LHCN-M2 (cell line): ENCODE results near the gene SEMA7A. TPM values are rescaled to one million over a fixed set of nuclear protein-coding genes. Genes with fewer than 3 reads are reported as not detected.
"Not testable (repeated sequence)": the region's sequence is repeated elsewhere in the genome, so short reads cannot be mapped to it uniquely, and the experiment has no call there.

Experiments used
- DNase-seq: peaks from one replicate; pipeline ENCODE4 v3.0.0-alpha.2; 2012; ENCODE audit warnings: low read depth
- total RNA-seq: library from RNA; depleted of rRNA; stranded (reverse); fragments of >200 nt; gene quantifications from 2 replicates; pipeline ENCODE4 v1.2.3, GENCODE V29; 2014

SEMA7A gene
- total RNA-seq, 1 experiment from 2014 or later: 131 TPM

- peak; percentile 95 for DNase-seq
Measured at GRCh38 chr15:74399511-74400312, 34.0 kb downstream of the SEMA7A start.

- no peak for DNase-seq
Measured at GRCh38 chr15:74399100-74399499, 34.7 kb downstream of the SEMA7A start.

GRCh38 chr15:74398183-74398582 lies 35.6 kb downstream of the SEMA7A start:
- no peak for DNase-seq

GRCh38 chr15:74397239-74398068 lies 36.3 kb downstream of the SEMA7A start:
- no peak for DNase-seq

DNA sequence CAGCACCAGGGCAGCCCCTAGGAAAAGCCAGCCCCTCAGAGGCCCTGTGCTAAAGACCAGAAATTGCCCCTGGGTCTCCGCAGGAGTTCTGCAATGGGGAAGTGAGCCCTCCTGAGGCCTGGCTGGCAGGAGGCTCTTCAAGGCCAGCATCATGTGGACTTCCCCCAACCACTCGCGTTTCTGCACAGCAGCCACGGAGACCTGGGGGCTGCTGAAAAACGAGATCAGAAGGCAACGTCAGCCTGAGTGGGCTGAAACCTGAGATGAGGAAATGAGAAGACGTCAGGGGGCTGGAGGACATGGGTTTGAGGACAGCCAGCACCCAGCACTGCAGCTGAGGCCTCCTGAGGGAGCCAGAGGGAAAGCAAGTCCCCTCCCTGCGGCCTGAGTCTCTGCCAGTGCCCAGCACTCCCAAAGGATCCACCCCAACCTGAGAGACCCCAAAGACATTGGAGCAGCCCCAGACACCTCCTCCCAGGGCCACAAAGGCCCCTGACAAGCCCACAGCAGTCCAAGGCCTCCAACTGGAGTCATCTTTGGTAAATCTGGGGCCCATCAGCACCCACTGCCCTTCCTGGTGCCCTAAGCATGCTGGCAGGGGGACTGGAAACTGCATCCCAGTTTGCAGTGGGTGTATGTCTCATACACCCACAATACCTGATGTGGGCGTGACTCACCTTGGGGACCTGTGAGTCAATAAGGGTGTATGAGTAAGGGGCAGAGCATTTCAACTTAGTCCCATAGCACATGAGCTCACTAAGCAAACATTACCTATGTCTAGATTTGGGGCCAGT lies 37.1 kb downstream of the SEMA7A start:
- peak; percentile 84 for DNase-seq

DNA sequence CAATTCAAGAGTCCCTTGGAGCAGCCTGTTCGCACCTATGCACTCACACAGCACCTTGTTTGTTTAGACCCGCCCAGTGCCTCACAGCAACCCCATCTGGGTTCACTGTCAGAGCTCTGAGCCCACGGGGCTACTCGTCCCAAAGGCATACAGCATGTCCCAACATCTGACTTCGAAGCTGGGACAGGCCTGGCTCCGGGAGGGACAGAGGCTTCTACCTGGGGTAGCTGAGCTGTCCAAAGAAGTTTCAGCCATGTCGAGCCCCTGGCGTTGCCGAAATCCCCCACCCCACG lies 37.7 kb downstream of the SEMA7A start:
- DNase-seq: no peak

DNA sequence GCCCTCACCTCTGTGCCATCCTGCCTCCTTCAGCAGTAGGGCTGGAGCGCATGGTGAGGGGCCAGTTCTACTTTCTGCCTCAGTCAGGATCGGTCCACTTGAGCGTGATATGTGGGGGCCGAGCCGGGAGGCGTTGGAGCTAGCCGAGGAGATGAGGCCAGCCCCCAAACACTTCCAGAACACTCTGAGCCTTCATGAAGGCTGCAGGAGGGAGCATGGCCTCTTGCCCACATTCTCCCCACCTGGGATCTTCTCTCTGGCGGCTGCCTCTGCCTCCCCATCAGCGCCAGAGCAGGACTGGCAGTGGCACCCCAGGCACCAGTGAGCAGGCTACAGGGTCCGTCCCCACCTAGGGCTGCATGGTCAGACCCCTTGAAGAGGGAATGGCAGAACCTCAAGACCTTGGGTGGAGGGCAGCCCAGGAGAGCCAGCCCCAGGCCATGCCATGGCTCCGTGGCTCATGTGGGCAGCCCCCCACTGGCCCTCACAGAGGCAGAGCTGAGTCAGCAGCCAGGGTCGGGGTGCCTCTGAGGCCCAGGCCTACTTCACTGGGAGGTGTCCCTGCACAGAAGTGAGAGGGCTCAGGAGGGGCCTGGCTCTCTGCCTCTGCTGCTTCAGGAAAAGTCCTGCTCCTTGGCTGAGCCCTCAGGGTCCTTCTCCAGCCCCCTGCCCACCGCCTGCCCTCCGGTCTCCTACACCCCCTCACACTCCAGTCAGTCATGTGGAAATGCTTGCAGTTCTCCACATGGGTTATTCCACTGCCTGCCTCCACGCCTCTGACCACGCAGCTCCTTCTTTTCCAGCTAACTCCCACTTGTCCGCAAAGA lies 38.2 kb downstream of the SEMA7A start:
- no peak for DNase-seq

- DNase-seq: no peak
Measured at GRCh38 chr15:74394090-74394846, 39.5 kb downstream of the SEMA7A start.

DNA sequence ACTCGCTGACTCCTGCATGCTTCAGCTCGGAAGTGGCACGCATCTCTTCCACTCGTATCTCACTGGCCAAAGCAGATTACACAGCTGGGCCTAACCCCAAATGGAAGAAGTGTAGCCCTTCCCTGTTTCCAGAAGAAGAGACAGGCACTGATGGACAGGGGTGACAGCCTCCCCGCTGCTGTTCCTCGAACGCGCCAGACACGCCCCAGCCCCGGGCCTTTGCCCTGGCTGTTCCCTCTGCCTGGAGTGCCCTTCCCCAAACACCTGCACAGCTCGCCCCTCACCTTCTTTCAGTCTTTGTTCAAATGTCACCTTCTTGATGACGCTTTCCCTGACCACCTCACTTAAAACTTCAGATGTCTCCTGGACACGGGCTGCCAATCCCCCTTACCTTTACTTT lies 40.3 kb downstream of the SEMA7A start:
- no peak for DNase-seq

GRCh38 chr15:74392902-74393301 lies 40.9 kb downstream of the SEMA7A start:
- no peak for DNase-seq

DNA sequence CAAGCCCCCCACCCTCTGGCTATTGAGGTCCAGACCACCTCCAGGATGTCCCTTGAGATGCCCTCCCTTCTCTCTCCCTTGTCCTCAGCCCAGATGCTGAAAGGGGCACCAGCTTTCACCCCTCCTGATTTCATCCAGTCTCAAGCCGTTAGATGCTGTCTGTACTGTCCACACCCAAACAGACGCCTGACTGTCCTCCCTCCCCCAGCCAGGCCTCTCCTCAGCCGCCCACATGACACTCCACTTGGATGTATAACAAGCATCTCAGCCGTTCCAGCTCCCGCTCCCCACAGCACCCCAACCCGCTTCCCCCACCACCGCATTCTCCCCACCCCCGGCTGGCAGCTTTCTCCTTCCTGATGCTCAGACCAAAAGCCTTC lies 41.3 kb downstream of the SEMA7A start:
- DNase-seq: peak; percentile 55

- no peak for DNase-seq
Measured at GRCh38 chr15:74391582-74392450, 41.9 kb downstream of the SEMA7A start.

DNA sequence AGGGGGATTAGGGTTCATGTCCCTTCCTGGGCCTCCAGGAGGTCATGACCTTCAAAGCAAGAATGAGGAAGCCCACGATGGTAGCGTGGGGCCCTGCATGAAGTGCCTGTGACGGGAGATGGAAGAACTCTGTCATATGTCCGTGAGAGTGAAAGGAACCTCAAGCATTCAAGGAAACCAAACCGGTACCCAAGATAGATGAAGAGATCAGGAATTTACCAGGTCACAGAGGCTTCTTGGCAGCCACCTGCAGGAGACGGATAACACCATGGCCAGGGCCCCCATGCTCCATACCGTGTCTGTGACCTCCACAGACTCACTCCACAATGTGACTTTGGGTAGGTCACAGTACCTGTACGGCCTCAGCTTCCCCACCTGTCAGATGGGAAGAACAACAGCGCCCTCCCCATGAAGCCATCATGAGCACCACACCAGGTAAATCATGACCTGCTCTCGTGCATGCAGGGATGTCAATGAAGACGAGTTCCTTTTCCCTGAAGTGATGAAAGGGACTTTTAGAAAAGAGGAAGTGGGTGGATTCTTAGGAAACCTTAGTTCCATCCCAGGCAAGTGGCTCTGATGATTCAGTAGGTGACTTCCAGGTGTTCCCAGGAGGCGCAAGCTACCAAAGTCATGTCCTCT lies 43.0 kb downstream of the SEMA7A start:
- DNase-seq: no peak

DNA sequence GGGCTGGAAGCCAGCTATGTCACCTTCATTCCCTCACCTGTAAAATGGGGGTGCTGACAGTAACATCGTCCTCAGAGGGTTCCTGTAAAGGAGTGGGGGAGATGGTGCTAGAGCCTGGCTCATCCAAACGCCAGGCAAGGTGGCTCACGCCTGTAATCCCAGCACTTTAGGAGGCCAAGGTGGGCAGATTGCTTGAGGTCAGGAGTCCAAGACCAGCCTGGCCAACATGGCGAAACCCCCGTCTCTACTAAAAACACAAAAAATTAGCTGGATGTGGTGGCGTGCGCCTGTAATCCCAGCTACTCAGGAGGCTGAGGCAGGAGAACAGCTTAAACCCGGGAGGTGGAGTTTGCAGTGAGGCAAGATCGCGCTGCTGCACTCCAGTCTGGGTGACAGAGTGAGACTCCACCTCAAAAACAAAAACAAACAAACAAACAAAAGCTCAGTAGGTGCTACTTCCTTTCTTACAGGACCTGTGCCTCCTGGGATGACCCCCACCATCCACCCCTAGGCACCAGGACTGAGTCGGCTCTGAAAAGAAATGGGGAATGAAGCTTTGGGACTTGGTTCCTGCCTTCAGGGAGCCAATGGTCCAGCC lies 43.6 kb downstream of the SEMA7A start:
- DNase-seq: not testable (repeated sequence)

DNA sequence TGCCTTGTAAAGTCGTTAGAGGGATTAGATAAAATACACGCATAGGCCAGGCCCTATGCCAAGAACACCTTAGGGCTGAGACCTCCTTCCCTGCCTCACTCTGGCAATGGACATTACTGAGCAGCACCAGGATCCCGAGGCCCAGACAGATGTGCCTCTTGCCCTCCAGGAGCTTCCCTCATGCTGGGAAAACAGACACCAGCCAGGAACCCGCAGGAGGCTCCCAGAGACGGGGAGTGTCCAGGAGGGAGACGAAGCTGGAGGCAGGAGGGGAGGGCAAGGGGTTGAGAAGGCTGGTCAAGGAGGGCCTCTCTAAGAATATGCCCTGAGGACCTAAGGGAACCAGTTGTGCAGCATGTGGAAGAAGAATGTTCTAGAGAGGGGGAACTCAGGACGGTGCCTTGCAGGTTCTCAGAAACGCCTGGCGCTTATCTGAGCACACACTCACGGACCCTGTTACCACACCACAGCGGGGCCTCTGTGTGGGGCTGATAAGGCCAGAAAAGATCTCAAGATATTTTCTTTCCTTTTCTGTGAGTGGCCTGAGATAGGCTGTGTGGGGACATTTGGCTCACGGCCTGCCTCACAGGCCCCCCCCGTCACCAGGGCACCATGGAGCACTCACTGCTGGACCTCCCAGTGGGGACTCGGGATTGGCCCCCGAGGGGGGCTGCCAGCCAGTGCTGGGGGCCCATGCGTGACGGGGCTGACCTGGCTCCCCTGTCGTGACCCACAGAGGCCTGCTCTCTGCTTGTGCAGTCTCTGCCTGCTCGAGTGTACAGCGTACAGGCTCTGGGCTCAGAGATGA lies 44.3 kb downstream of the SEMA7A start:
- DNase-seq: no peak

DNA sequence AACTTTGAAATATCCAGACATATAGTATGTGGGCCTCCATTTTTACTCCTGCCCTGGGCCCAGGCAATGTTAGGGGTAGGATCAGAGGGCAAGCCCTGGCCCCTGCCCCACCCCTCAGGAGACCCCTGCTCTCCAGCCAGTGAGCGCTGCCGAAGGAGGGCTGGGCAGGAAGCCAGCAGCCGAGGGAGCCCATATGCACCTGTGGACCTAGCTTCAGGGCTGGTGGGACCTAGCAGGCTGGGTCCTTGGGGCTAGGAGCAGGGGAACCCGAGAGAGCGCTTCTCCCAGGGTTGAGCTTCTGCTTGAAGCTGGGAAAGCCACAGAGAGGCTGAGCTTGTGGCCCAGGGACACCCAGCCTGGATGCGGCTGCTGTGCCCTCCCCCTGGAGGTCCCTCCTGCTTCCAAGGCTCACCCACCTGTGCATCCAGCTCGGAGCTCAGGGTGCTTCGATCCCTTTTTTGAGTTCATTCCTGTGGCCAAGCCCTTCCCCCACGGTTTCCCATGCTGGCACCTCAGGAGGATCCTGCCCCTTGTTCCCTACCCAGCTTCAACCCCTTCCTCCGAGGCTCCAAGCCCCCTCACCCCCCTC lies 45.3 kb downstream of the SEMA7A start:
- DNase-seq: no peak

GRCh38 chr15:74387621-74388362 lies 46.0 kb downstream of the SEMA7A start:
- DNase-seq: no peak
